ENCODE results near the gene RNF41.

RNF41 gene

GRCh38 chr12:56234746-56235436, 13.2 kb upstream of the RNF41 start:
- H3K27me3 ChIP-seq (ENCODE audit: insufficient read depth, poor library complexity, severe bottlenecking) = no peaks in the 10 kb centered on the region

GRCh38 chr12:56231184-56231582, 9.5 kb upstream of the RNF41 start:
- no peaks in the 10 kb centered on the region for H3K27me3 ChIP-seq (ENCODE audit: insufficient read depth, poor library complexity, severe bottlenecking)
- TF ChIP-seq CTCF (IDR thresholded peaks at IDR 0.05; ENCODE audit: insufficient read depth, low read length) (no peak), GABPA (IDR thresholded peaks at IDR 0.05; ENCODE audit: low read depth) (no peak), REST (IDR thresholded peaks at IDR 0.05; ENCODE audit: insufficient replicate concordance, low read depth) (no peak), SPI1 (IDR thresholded peaks at IDR 0.05; ENCODE audit: borderline replicate concordance, low read depth) (no peak), POLR2AphosphoS5 (IDR thresholded peaks at IDR 0.05; ENCODE audit: low read depth) (no peak)
- H3K4me3 ChIP-seq (replicated peaks; ENCODE audit: insufficient read depth, low read length) = no peak overlapping the region
- DNase-seq (ENCODE audit: low read depth in 1 of 2, low spot score in 1 of 2) = no peak
- no peak overlapping the region for H3K27ac ChIP-seq (replicated peaks)

More at GRCh38 chr12:56234746-56235436, 13.2 kb upstream of the RNF41 start:
- DNase-seq (ENCODE audit: low read depth in 1 of 2, low spot score in 1 of 2) = no peak
- Histone ChIP-seq H3K4me3 (replicated peaks; ENCODE audit: insufficient read depth, low read length) (no peak overlapping the region), H3K27ac (replicated peaks) (no peak overlapping the region)
- TF ChIP-seq REST (IDR thresholded peaks at IDR 0.05; ENCODE audit: insufficient replicate concordance, low read depth) = no peak
- TF ChIP-seq CTCF (IDR thresholded peaks at IDR 0.05; ENCODE audit: insufficient read depth, low read length) = no peak
- no peak for TF ChIP-seq SPI1 (IDR thresholded peaks at IDR 0.05; ENCODE audit: borderline replicate concordance, low read depth)
- TF ChIP-seq POLR2AphosphoS5 (IDR thresholded peaks at IDR 0.05; ENCODE audit: low read depth) = no peak
- no peak for TF ChIP-seq GABPA (IDR thresholded peaks at IDR 0.05; ENCODE audit: low read depth)

GRCh38 chr12:56230432-56231183, 8.9 kb upstream of the RNF41 start:
- Histone ChIP-seq H3K27ac (replicated peaks) (no peak overlapping the region), H3K27me3 (ENCODE audit: insufficient read depth, poor library complexity, severe bottlenecking) (no peaks in the 10 kb centered on the region), H3K4me3 (replicated peaks; ENCODE audit: insufficient read depth, low read length) (no peak overlapping the region)
- TF ChIP-seq SPI1 (IDR thresholded peaks at IDR 0.05; ENCODE audit: borderline replicate concordance, low read depth) (no peak), POLR2AphosphoS5 (IDR thresholded peaks at IDR 0.05; ENCODE audit: low read depth) (no peak), CTCF (IDR thresholded peaks at IDR 0.05; ENCODE audit: insufficient read depth, low read length) (no peak), GABPA (IDR thresholded peaks at IDR 0.05; ENCODE audit: low read depth) (no peak), REST (IDR thresholded peaks at IDR 0.05; ENCODE audit: insufficient replicate concordance, low read depth) (no peak)
- DNase-seq (ENCODE audit: low read depth in 1 of 2, low spot score in 1 of 2) = no peak
